Smooth muscle cell of trachea (primary cell): ENCODE data around the gene RPS6KL1. TPM values are rescaled to one million over a fixed set of nuclear protein-coding genes. Genes with fewer than 3 reads are reported as not detected.

Experiments
- total RNA-seq: library from RNA; depleted of rRNA; stranded (reverse); fragments of >200 nt; gene quantifications from 2 replicates; pipeline ENCODE4 v1.2.1, GENCODE V29; 2014

The RPS6KL1 gene
- 1.0 and 1.2 TPM in 2 replicates for total RNA-seq

GRCh38 chr14:74922752-74923401, at the start of gene RPS6KL1:
Gene RPS6KL1 (minus strand): TSS chr14:74923260. CDS start chr14:74921541, 1,719 bp downstream.

DNA sequence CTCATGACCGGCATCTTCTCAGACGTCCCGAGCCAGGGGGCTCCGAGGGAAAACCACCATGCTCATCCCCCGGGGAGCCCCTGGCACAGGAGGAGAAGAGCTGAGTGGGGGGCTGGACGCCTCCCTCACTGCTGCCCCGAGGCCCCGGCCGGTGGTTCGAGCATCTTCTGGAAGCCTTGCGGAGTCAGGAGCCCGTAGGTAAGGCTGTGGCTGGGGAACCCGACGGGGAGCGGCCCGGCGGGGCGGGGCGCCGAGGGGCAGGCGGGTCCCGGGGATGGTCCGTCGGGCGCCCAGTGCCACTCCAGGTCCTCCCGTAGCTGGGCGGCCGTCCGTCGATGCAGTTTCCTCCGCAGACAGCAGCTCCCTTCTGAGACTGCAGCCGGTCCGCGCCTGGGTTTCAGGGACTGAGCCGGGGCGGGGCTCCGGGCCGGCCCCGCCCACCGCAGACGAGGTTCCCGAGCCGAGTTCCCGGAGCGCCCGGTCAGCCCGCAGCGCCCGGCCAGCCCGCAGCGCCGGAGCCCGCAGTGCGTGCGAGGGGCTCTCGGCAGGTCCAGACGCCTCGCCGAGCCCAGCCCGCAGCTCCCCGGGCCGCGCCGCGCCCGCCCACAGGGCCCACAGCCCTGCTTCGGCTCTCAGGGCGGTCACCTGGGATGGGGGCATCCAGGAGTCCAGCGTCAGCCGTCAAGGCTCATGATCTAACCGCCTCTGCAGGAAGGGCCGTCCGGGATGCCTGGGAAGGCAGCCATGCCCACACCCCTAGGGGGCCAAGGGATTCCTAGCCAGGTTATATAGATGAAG, 32.4 kb upstream of the RPS6KL1 start, which contains the start of gene PGF:
PGF (minus strand) TSS at position 369 of the 798 bp plus-strand sequence; CDS start at position 14, 355 bp downstream.

DNA sequence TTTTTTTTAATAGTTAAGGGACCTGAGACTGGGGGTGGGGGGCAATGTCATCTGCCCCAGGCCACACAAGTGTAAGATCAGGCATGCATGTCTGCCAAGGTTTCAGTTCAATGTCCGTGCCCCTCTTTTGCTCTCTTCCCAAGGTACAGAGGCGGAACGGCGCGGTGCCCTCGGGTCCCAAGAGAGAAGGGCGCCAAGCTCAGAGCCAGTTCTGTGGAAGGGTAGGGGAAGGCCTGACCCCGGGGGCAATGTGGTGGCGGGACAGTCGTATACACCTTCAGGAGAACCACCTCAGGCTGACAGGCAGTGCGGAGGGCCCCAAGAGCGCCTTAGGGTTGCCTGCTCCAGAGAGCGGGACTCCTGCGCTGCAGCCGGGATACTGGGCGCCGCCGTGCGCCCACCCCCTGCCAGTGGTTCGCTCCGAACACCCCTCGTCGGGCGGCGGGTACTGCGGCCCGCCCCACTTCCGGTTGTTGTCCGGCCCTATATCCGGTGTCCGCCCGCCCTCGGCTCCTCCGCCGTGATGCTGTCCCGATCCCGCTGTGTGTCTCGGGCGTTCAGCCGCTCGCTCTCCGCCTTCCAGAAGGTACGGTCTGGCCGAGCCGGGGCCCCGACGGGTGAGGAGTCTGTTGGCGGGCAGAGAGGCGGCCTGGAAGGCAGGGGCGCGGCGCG, 41.5 kb downstream of the RPS6KL1 start, which contains the start of gene DLST:
DLST (plus strand) TSS at position 486 of the 672 bp plus-strand sequence; CDS start at position 524, 38 bp downstream.

DNA sequence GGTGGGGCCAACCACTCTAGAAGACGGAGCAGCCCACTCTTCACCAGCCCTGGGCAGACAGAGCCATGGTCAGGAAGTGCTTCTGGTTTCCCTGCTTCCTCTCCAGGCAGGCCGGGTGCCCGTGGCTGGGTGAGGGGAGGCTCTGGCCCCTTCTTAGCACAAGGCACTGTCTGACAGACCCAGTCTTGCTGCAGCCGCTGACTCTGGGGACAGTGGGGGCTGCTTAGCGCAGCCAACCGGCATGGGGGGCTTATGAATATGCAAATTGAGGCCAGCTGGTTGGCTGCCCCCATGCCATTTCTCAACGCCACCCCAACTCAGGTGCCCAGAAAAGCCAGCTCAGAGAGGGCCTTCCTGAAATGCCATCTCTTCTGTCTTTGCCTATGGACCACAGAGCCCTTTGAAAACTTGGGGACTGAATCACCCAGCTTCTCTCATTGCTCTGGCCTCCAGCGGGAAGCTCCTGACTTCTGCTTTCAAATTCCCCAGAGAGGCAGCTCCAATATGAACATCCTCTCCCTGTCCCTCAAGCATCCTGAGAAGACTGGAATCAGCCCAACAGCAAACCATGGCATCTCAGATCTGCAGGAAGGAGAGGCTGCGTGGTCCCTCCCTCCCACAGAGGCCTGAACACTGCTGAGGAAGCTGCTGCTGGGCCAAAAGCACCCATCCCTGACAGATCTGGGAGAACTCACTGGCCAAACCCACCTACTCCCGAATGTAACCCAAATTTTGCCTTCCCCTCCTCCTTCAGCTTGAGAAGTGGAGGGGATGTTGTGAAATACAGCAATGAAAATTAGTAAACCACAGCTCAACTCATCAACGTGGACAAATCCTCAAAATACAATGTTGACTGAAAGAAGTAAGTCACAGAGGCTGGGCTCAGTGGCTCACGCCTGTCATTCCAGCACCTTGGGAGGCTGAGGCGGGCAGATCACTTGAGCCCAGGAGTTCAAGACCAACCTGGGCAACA, 46.8 kb downstream of the RPS6KL1 start, which contains the start of gene PROX2:
PROX2 (minus strand) TSS at position 205 of the 973 bp plus-strand sequence. CDS start 12,311 bp downstream, outside the sequence.

Other genes starting within 250 kb of the RPS6KL1 start
- 24.9 and 25.8 TPM in 2 replicates for gene AREL1, start 210.2 kb downstream of the RPS6KL1 start, total RNA-seq
- gene FCF1, start 210.1 kb downstream of the RPS6KL1 start, total RNA-seq = 30.6 and 58.2 TPM in 2 replicates
- 31.9 and 45.7 TPM in 2 replicates for gene YLPM1, start 159.9 kb downstream of the RPS6KL1 start, total RNA-seq
- gene PROX2, start 47.1 kb downstream of the RPS6KL1 start, total RNA-seq = not detected in 2 replicates
- 126 and 127 TPM in 2 replicates for gene DLST, start 41.3 kb downstream of the RPS6KL1 start, total RNA-seq
- 14.8 and 22.5 TPM in 2 replicates for gene PGF, start 32.3 kb upstream of the RPS6KL1 start, total RNA-seq
- gene EIF2B2, start 79.7 kb upstream of the RPS6KL1 start, total RNA-seq = 58.8 and 70.3 TPM in 2 replicates
- 28.7 and 42.3 TPM in 2 replicates for gene MLH3, start 128.2 kb upstream of the RPS6KL1 start, total RNA-seq
- 10.9 and 22.7 TPM in 2 replicates for gene ACYP1, start 140.8 kb upstream of the RPS6KL1 start, total RNA-seq
- 1.2 and 2.5 TPM in 2 replicates for gene ZC2HC1C, start 146.4 kb upstream of the RPS6KL1 start, total RNA-seq
- 77.7 and 165 TPM in 2 replicates for gene NEK9, start 203.8 kb upstream of the RPS6KL1 start, total RNA-seq